NCI-H1417 treated with DMSO at 0.1 percent for 48 hours (cell line): ENCODE results near the gene ESPNL.

Source experiments
- DNase-seq: peaks from one replicate; lab custom pipeline; 2025; lab: John Stamatoyannopoulos, UW

The ESPNL gene

GRCh38 chr2:238079874-238080327 lies 20.2 kb upstream of the ESPNL start:
- no peak for DNase-seq

GRCh38 chr2:238080518-238080917 lies 19.6 kb upstream of the ESPNL start:
- no peak for DNase-seq

DNA sequence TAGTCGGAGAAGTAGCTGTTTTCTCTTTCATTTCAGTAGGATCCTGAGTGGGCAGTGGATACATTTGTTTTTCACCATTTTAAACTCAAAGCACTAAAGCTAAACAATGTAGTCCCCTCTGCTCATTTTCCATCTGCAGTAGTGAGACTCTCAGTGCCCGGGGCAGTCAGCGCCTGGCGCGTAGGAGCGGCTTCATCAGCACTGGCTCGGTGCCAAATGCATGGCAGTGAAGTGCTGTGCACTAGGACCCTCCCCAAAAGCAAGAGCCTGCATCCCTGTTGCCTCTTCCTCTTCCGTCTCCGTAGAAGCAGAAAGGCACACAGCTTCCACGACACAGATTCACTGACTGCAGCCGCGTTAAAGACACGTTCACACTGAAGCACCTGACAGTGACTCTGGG lies 19.0 kb upstream of the ESPNL start:
- no peak for DNase-seq

- no peak for DNase-seq
These were observed 18.6 kb upstream of the ESPNL start for GRCh38 chr2:238081561-238081960.

GRCh38 chr2:238082151-238082550 lies 18.0 kb upstream of the ESPNL start:
- DNase-seq = no peak

- DNase-seq = no peak
These were observed 17.3 kb upstream of the ESPNL start for GRCh38 chr2:238082827-238083226.

DNA sequence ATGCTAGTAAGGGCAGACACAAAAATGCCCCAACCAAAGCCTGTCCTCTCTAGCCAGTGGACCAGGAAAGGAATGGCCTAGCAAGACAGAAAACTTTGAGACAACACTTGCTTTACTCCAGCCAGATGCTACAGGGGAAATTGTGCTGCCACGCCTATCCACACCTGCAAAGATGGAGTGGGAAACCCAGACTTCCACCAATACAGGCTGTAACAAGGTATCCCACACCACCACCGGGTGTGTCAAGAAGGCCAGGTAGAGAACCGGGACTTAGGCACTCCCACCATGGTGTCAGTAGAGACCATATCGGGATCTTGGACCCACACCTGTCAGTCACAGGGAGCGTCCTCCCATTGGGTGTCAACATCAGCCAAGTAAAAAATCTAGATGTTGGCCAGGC lies 16.2 kb upstream of the ESPNL start:
- DNase-seq = no peak

DNA sequence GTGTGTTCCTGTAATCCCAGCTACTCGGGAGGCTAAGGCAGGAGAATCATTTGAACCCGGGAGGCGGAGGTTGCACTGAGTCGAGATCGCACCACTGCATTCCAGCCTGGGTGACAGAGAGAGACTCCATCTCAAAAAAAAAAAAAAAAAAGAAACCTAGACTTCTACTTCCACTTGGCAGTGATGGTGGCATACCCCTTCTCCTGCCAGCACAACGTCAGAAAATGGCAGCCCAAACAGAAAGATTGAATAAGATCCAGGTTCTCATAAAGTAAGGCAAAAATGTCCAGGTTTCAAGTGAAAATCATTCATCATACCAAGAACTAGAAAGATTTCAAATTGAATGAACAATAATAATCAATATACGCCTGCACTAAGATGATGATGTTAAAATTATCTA lies 15.4 kb upstream of the ESPNL start:
- no peak for DNase-seq

DNA sequence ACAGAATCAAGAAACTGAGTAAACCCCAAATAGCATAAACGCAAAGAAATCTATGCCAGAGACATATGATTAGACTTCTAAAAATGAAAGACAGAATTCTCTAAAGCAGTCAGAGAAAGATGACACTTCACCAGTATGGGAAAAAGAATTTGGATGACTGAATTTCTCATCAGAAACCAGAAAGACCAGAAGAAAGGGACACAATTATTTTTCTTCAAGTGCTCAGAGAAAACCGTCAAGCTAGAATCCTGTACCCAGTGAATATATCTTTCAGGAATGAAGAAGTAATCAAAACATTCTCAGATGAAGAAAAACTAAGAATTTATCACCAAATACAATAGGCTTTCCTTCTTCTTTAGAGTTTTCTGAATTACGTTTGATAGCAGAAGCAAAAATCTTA lies 14.2 kb upstream of the ESPNL start:
- no peak for DNase-seq

DNA sequence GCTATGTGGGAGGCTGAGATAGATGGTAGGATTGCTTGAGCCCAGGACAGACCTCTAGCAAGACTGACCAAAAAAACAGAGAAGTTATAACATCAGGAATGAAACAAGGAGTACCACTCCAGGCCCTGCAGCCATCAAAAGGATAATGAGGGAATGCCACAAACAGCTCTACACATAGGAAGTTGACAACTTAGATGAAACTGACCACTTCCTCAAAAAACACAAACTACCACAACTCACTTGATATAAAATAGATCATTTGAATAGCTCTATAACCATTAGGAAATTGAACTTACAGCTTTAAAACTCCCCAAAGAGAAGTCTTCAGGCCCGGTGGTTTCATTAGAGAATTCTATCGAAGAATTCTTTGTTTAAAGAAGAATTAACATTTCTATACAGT lies 12.9 kb upstream of the ESPNL start:
- no peak for DNase-seq

- no peak for DNase-seq
These were observed 9.3 kb upstream of the ESPNL start for GRCh38 chr2:238090887-238091286.

DNA sequence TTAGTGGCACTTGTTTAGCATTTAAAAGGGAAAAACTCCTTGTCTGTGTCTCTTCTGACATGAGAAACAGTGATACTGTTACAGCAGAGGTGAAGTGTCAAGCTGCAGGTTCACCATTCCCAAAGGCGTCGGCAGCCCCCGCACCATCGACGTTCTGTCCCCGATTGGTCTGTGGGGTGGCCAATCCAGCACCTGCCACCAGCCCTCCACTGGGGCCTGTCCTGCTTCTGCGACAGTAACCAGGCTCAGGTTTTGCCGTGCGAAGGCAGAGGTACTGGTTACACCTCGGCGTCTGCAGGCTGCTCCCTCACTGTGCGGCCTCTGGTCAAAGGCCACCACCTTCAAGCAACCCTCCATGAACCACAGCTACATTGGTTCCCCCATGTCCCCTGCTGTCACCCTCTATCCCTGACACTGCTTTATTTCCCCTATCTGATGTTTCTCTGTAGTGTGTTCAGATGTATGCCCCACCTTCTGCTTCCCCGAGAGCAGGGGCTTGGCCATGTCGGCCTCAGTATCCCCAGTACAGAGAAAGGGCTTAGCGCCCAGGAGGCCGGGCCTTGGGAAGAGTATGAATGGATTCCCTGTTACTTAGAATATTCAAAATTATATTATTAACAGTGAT lies 8.6 kb upstream of the ESPNL start:
- no peak for DNase-seq

- DNase-seq = no peak
These were observed 7.6 kb upstream of the ESPNL start for GRCh38 chr2:238092486-238093035.

DNA sequence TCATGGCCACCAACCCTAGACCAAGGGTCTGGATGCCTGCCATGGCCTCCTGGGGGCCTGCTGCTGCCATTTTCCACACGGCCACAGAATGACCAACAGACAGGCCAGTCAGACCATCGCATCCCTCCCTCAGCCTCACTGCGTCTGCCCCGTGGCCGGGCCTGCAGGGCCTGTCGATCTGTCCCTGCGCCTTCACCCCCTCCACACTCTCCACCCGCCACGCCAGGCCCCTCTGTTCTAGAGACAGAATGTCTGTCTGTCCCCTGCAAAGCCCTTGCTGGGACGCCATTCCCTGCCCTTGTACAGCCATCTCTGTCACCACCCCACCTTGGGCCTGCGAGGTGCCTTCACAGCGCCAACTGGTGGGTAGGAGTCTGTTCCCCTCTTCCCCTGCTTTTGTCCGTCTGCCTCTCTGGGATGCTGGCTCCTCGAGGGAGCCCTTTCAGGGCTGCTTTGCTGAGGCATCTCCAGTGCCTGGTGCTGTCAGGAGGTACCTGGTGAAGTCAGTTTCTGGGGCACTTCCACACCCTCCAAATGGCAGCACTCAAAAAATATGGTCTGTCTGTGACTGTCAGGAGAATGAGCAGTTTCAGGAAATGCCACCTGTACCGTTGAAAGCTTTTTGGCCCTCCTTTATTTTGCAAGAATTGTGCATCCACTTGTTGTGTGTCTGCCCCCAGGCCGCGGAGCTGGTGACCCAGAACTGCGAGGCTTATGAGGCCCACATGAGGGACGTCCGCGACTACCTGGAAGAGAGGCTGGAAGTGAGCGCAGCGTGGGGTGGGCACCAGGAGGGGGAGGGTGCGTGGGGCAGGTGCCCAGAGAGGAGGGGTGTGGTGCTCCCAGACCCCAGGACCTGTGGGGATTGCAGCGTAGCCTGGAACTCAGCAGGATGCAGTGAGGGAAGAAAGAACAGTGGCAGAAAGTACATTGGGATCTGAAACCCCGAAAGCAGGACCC lies 6.7 kb upstream of the ESPNL start:
- no peak for DNase-seq

DNA sequence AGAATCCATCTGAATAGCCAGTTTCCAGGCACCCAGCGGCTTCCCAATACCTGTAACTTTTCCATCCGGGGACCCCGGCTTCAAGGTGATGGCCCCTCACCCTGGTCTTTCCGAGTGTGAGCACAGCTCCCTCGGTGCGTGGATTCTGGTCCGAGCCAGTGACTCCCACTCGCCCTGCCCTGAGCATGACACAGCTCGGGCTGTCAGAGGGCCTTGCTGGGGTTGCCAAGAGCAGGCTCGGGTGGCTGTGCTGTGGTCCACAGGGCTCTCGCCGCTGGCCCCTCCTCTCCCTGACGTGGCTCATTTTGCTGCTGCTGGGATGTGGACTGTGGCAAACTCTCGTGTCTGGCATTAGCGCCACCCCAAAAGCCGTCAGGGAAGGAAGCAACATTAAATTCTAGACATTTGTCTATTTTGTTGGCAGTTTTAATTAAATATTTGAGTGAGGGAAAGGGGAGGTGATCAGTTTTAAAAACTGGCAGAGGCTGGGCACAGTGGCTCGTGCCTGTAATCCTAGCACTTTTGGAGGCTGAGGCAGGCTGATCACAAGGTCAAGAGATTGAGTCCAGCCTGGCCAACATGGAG lies 5.6 kb upstream of the ESPNL start:
- no peak for DNase-seq

DNA sequence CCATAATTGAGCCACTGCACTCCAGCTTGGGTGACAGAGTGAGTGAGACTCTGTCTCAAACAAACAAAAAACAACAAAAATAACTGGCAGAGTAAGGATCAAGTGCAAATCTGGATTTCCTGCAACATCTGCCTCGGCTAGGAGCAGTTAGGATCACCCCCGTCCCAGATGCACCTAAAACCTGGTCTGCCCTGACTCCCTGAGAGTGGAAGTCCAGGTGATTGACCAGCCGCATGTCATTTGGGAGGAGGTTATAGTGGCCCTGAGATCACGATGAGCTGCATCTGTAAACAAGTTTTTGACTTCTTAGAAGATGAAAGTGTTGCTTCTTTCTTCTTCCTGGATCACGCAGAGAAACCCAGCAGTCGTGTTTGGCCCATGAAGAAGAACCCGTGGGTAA lies 5.0 kb upstream of the ESPNL start:
- DNase-seq = no peak

DNA sequence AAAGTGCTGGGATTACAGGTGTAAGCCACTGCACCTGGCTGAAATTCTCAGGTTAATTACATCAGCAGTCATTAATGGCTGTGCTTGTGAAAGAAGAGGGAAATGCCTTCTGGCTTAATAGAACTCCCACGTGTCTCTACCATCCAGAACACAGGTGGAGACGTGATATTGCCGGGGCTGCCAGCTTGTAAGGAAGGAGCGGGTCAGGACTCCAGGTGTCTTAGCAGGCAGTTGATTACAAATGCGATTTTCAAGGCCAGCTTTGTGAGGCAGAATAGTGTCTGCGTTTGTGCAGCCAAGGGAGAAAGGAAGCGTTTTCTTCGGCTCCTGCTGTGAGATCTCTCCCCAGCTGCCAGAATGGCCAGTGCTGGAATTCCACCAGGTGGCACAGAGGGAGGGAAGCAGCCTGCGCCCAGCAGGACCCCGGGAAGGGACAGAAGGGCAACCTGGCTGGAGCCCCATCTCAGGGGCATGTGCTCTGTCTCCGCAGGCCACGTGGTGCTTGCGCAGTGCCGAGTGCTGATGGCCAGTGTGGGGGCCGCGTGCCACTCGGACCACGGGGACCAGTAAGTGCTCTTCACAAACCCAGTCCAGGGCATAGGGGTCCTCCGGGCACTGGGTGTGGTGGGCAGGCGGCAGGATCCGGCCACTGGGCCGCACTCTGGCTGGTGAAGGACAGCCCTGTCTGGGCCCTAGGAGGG lies 3.7 kb upstream of the ESPNL start:
- DNase-seq = no peak

DNA sequence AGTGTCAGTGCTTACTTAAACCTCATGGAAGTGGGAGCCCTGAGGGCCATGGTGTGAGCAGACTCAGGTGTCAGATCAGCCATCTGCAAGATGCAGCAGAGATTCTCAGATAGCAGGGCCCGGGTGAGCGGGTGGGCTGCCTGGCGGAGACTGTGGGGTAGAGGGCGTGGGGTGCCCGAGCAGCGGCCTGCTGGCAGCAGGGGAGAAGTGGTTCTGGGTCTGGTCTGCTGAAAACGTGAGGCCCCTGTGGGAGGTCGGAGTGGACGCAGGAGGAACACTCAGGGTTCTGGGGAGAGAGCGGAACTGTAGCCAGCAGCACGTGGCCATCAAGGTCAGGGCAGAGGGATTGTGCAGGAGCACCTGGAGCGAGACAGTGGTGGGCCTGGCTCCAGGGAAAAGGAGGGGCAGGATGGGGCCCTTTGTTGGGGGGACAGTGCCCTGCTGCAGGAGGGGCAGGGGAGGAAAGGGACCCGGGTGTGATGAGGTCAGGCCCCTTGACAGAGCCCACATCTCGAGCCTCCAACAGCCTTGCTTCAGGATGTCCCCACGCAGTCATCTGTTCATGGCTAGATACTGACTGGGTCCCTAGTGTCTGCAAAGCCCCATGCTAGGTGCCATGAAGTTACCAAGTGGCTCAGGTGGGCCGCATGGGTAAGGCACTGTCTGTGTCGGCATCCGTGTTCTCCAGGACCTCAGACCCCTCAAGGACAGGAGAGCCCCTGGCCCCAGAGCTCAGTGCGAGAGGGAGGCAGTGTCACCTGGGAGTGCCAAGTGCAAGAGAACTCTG lies 2.7 kb upstream of the ESPNL start:
- no peak for DNase-seq

- DNase-seq = no peak
These were observed 1.9 kb upstream of the ESPNL start for GRCh38 chr2:238097988-238098871.
